ENCODE data around the gene CDH24. TPM values are rescaled to one million over a fixed set of nuclear protein-coding genes. Genes with fewer than 3 reads are reported as not detected.

Gene CDH24
- total and polyA plus RNA-seq, 2 of the 13 experiments (the other 11 are each of a cell fraction or from before 2014, with no cell fraction given): 0.69 to 0.99 TPM

DNA sequence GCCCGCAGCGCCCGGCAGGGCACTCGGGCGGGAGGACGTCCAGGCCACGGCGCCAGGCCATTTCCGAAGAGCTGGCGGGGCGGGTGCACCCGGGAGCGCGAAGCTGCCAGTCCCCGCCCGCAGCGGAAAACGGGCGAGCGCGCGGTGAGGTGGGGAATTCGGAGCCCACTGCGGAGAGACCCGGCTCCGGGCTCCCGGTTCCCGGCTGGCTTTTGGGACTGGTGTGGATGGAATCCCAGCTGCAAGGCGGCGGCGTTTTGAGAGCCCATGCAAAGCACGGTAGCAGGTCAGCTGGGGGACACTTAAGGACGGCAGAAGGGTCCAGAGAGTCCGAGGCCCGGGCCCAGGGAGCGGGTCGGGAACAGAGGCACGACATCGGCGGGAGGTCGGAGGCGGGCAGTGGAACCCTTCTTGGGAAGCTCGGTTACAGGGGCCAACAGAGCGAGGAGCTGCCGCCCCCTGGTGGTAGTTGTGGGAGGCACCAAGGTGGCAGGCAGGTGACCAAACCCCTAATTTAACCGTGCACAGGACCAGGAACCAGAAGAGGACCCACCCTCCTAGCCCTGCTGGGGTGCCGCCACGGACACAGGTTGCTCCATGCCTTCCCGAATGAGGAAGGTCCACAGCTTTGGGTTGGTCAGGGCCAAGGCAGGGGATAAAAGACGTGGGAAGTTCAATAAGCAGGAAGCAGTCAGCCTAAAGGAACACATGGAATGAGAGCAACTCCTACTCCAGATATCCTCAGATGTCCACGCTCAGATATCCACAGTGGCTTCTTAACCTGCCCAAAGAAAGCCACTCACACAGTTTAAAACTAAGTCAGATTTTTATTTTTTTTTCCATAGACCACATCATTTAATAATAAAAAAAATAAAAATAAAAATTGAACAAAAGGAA, 685 bp upstream of the CDH24 start (continued):
- TF ChIP-seq, protein P1, sequence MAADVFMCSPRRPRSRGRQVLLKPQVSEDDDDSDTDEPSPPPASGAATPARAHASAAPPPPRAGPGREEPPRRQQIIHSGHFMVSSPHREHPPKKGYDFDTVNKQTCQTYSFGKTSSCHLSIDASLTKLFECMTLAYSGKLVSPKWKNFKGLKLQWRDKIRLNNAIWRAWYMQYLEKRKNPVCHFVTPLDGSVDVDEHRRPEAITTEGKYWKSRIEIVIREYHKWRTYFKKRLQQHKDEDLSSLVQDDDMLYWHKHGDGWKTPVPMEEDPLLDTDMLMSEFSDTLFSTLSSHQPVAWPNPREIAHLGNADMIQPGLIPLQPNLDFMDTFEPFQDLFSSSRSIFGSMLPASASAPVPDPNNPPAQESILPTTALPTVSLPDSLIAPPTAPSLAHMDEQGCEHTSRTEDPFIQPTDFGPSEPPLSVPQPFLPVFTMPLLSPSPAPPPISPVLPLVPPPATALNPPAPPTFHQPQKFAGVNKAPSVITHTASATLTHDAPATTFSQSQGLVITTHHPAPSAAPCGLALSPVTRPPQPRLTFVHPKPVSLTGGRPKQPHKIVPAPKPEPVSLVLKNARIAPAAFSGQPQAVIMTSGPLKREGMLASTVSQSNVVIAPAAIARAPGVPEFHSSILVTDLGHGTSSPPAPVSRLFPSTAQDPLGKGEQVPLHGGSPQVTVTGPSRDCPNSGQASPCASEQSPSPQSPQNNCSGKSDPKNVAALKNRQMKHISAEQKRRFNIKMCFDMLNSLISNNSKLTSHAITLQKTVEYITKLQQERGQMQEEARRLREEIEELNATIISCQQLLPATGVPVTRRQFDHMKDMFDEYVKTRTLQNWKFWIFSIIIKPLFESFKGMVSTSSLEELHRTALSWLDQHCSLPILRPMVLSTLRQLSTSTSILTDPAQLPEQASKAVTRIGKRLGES (CRISPR knock-in tag; IDR thresholded peaks at IDR 0.05; ENCODE audit: borderline replicate concordance): no peak; the same call in 1 of the 2 replicates
- TF ChIP-seq ELF1 (CRISPR knock-in tag; IDR thresholded peaks at IDR 0.05) (peak; percentile 54; the same call in 1 of the 2 replicates), NR2F2 (IDR thresholded peaks at IDR 0.05; ENCODE audit: borderline replicate concordance, low read depth) (no peak), ZNF292 (CRISPR knock-in tag; IDR thresholded peaks at IDR 0.05; ENCODE audit: borderline replicate concordance, low read depth) (no peak), NKX3-1 (CRISPR knock-in tag; IDR thresholded peaks at IDR 0.05) (no peak; the same call in 1 of the 2 replicates), NFE2 (CRISPR knock-in tag; IDR thresholded peaks at IDR 0.05) (no peak)
- TF ChIP-seq, protein P2, sequence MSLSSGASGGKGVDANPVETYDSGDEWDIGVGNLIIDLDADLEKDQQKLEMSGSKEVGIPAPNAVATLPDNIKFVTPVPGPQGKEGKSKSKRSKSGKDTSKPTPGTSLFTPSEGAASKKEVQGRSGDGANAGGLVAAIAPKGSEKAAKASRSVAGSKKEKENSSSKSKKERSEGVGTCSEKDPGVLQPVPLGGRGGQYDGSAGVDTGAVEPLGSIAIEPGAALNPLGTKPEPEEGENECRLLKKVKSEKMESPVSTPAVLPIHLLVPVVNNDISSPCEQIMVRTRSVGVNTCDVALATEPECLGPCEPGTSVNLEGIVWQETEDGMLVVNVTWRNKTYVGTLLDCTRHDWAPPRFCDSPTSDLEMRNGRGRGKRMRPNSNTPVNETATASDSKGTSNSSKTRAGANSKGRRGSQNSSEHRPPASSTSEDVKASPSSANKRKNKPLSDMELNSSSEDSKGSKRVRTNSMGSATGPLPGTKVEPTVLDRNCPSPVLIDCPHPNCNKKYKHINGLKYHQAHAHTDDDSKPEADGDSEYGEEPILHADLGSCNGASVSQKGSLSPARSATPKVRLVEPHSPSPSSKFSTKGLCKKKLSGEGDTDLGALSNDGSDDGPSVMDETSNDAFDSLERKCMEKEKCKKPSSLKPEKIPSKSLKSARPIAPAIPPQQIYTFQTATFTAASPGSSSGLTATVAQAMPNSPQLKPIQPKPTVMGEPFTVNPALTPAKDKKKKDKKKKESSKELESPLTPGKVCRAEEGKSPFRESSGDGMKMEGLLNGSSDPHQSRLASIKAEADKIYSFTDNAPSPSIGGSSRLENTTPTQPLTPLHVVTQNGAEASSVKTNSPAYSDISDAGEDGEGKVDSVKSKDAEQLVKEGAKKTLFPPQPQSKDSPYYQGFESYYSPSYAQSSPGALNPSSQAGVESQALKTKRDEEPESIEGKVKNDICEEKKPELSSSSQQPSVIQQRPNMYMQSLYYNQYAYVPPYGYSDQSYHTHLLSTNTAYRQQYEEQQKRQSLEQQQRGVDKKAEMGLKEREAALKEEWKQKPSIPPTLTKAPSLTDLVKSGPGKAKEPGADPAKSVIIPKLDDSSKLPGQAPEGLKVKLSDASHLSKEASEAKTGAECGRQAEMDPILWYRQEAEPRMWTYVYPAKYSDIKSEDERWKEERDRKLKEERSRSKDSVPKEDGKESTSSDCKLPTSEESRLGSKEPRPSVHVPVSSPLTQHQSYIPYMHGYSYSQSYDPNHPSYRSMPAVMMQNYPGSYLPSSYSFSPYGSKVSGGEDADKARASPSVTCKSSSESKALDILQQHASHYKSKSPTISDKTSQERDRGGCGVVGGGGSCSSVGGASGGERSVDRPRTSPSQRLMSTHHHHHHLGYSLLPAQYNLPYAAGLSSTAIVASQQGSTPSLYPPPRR (CRISPR knock-in tag; IDR thresholded peaks at IDR 0.05; ENCODE audit: borderline replicate concordance): peak; percentile 65; the same call in 1 of the 2 replicates
- TF ChIP-seq, protein P3, sequence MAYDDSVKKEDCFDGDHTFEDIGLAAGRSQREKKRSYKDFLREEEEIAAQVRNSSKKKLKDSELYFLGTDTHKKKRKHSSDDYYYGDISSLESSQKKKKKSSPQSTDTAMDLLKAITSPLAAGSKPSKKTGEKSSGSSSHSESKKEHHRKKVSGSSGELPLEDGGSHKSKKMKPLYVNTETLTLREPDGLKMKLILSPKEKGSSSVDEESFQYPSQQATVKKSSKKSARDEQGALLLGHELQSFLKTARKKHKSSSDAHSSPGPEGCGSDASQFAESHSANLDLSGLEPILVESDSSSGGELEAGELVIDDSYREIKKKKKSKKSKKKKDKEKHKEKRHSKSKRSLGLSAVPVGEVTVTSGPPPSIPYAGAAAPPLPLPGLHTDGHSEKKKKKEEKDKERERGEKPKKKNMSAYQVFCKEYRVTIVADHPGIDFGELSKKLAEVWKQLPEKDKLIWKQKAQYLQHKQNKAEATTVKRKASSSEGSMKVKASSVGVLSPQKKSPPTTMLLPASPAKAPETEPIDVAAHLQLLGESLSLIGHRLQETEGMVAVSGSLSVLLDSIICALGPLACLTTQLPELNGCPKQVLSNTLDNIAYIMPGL (CRISPR knock-in tag; IDR thresholded peaks at IDR 0.05; ENCODE audit: borderline replicate concordance in 1 of 2, low read depth in 1 of 2): peak; percentile 99
